GM12873 (cell line): ENCODE results near the gene ADGRA1.

ENCODE experiments used
- TF ChIP-seq, protein P1 (sequence below): IDR thresholded peaks from 2 replicates; pipeline ENCODE4 v1.5.1; 2012; ENCODE audit warnings: low read depth, mild to moderate bottlenecking, moderate library complexity, low read length, control low read depth; ENCODE audit not compliant: insufficient read depth; ENCODE audit errors: missing control alignments

The ADGRA1 gene

GRCh38 chr10:133094286-133094685 lies 6.6 kb downstream of the ADGRA1 start:
- TF ChIP-seq, protein P1, sequence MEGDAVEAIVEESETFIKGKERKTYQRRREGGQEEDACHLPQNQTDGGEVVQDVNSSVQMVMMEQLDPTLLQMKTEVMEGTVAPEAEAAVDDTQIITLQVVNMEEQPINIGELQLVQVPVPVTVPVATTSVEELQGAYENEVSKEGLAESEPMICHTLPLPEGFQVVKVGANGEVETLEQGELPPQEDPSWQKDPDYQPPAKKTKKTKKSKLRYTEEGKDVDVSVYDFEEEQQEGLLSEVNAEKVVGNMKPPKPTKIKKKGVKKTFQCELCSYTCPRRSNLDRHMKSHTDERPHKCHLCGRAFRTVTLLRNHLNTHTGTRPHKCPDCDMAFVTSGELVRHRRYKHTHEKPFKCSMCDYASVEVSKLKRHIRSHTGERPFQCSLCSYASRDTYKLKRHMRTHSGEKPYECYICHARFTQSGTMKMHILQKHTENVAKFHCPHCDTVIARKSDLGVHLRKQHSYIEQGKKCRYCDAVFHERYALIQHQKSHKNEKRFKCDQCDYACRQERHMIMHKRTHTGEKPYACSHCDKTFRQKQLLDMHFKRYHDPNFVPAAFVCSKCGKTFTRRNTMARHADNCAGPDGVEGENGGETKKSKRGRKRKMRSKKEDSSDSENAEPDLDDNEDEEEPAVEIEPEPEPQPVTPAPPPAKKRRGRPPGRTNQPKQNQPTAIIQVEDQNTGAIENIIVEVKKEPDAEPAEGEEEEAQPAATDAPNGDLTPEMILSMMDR = no peak

GRCh38 chr10:133094866-133095265 lies 7.1 kb downstream of the ADGRA1 start:
- TF ChIP-seq, protein P1 = no peak

DNA sequence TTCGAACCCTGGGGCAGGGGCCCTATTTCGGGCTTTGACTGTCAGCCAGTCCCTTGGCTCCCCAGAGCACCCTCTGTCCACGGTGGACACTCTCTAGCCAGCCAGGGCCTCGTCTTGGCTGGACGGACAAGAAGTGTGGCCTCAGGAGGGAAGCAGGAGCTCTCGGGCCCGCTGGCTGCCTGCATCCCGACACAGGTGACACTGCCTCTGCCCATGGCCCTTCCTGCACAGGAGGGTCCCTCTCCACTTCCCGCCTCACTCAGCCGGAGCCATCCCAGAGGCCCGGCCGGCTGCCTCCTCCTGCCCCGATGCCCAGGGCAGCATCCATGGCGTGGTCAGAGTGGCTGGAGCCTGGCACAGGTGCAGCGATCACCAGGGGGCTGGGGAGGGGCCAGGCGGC lies 7.9 kb downstream of the ADGRA1 start:
- TF ChIP-seq, protein P1 = no peak

DNA sequence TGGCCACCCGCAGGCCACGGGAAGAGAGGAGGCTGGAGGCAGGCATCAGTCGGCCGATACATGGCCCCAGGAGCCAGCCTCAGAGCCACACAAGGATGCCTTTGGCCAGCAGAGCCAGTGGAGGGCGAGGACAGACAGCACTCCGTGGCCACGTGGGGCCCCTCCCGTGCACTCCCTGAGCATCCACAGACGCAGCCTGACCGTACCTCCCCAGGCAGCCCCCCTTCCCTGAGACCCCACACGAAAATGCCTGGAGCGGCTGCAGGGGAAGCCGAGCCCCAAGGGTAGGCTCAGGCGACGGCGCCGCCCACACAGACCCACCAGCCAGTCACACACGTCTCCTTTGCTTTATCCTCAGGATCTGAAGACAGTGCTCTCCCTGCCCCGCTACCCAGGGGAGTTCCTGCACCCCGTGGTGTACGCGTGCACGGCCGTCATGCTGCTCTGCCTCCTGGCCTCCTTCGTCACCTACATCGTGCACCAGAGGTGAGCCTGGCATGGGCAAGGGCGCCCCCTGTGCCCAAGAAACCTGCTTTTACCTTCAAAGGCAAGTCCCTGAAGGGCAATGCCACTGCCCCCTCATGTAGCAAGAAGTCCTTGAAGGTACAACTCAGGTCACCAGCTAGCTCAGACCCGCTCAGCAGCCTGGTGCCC lies 9.0 kb downstream of the ADGRA1 start:
- TF ChIP-seq, protein P1 = no peak

DNA sequence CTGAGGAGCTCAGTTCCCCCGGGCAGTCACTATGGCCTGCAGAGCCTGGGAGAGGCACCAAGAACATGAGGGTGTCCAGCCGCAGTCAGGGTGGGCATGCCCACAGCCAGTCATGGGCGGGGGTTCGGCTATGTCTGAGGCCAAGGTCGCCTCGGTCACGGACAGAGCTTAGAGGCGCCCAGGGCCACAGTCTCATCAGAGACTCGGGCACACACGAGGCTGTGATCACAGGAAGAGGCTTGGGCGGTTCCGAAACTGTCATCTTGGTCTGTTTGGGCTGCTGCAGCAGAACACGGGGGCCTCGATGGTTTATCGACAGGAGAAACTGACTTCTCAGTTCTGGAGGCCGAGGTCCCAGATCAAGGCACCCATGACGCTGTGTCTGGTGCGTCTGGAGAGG lies 9.7 kb downstream of the ADGRA1 start:
- TF ChIP-seq, protein P1 = no peak

- TF ChIP-seq, protein P1 = no peak
Observed at GRCh38 chr10:133097961-133098360, 10.2 kb downstream of the ADGRA1 start.

GRCh38 chr10:133098426-133099124 lies 10.9 kb downstream of the ADGRA1 start:
- TF ChIP-seq, protein P1 = no peak
